HG03045 (cell line): ENCODE measurements around the gene P2RY8.
"Not testable (repeated sequence)": the region's sequence is repeated elsewhere in the genome, so short reads cannot be mapped to it uniquely, and the experiment has no call there.

Experiments
- ATAC-seq: cut with Tn5 transposase; IDR thresholded peaks from one replicate; pipeline ENCODE4 v1.9.1; 2021; ENCODE audit warnings: mild to moderate bottlenecking, moderate library complexity; ENCODE audit not compliant: unreplicated experiment

The P2RY8 gene

GRCh38 chrX:1521459-1521956, 15.5 kb downstream of the P2RY8 start:
- peak; percentile 84 for ATAC-seq

GRCh38 chrX:1520350-1520749, 16.6 kb downstream of the P2RY8 start:
- no peak for ATAC-seq

- no peak for ATAC-seq
These were observed 17.9 kb downstream of the P2RY8 start for GRCh38 chrX:1519022-1519497.

GRCh38 chrX:1518512-1518911, 18.5 kb downstream of the P2RY8 start:
- no peak for ATAC-seq

GRCh38 chrX:1516596-1517104, 20.3 kb downstream of the P2RY8 start:
- no peak for ATAC-seq

GRCh38 chrX:1511829-1512228, 25.2 kb downstream of the P2RY8 start:
- ATAC-seq = no peak

GRCh38 chrX:1511150-1511549, 25.8 kb downstream of the P2RY8 start:
- no peak for ATAC-seq

GRCh38 chrX:1507511-1508463, 29.2 kb downstream of the P2RY8 start:
- peak; percentile 60 for ATAC-seq

GRCh38 chrX:1506916-1507315, 30.1 kb downstream of the P2RY8 start:
- no peak for ATAC-seq

- no peak for ATAC-seq
These were observed 34.1 kb downstream of the P2RY8 start for GRCh38 chrX:1502853-1503252.

- peak; percentile 33 for ATAC-seq
These were observed 34.7 kb downstream of the P2RY8 start for GRCh38 chrX:1502241-1502640.

- ATAC-seq = peak; percentile 68
These were observed 36.0 kb downstream of the P2RY8 start for GRCh38 chrX:1500701-1501624.

GRCh38 chrX:1496076-1496475, 40.9 kb downstream of the P2RY8 start:
- no peak for ATAC-seq

- ATAC-seq = peak; percentile 35
These were observed 43.0 kb downstream of the P2RY8 start for GRCh38 chrX:1493877-1494510.

GRCh38 chrX:1493412-1493811, 43.6 kb downstream of the P2RY8 start:
- ATAC-seq = no peak

GRCh38 chrX:1492421-1493012, 44.5 kb downstream of the P2RY8 start:
- peak; percentile 0 for ATAC-seq

- peak; percentile 78 for ATAC-seq
These were observed 45.1 kb downstream of the P2RY8 start for GRCh38 chrX:1491851-1492349.

- ATAC-seq = not testable (repeated sequence)
These were observed 45.7 kb downstream of the P2RY8 start for GRCh38 chrX:1491248-1491647.

- not testable (repeated sequence) for ATAC-seq
These were observed 46.3 kb downstream of the P2RY8 start for GRCh38 chrX:1490723-1491122.

GRCh38 chrX:1489354-1489753, 47.6 kb downstream of the P2RY8 start:
- not testable (repeated sequence) for ATAC-seq
